ENCODE data around the gene SMU1. TPM values are rescaled to one million over a fixed set of nuclear protein-coding genes. Genes with fewer than 3 reads are reported as not detected.

Gene SMU1
- total and polyA plus RNA-seq, 2 of the 13 experiments (the other 11 are each of a cell fraction or from before 2014, with no cell fraction given) = 12.9 to 36.6 TPM

DNA sequence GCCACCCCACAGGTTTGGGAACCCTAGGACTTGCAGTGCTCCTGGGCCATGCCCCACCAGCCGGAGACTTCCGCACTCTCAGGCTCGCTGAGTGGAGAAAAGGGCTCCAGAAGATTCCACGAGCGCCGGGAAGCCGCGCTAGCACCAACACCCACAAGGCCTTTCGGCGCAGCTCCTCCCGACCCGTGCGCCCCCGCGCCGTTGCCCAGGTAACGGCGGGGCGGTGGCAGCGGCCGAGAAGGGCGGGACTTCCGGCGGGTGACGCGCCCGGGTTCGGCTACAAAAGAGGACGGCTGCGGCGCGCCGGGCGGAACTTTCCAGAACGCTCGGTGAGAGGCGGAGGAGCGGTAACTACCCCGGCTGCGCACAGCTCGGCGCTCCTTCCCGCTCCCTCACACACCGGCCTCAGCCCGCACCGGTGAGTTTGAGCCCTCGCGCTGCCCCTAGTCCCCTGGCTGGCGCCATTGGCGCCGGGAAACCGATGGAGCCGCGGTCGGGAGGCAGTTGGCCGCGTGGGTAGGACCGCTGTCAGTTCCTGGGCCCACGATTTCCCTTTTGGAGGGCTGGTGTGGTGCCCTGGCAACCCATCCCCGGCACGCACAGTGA is 51.4 kb downstream of the SMU1 start, which contains the start of gene DNAJA1 (continued):
- TF ChIP-seq STAT5B (CRISPR knock-in tag; IDR thresholded peaks at IDR 0.05) = no peak
- TF ChIP-seq, protein P1, sequence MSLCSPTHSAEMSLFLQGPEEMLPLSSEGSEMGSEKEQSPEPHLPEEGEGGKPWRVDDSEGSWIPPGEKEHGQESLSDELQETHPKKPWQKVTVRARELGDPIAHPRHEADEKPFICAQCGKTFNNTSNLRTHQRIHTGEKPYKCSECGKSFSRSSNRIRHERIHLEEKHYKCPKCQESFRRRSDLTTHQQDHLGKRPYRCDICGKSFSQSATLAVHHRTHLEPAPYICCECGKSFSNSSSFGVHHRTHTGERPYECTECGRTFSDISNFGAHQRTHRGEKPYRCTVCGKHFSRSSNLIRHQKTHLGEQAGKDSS (CRISPR knock-in tag; IDR thresholded peaks at IDR 0.05; ENCODE audit: borderline replicate concordance, low read depth) = no peak
- TF ChIP-seq, protein P2, sequence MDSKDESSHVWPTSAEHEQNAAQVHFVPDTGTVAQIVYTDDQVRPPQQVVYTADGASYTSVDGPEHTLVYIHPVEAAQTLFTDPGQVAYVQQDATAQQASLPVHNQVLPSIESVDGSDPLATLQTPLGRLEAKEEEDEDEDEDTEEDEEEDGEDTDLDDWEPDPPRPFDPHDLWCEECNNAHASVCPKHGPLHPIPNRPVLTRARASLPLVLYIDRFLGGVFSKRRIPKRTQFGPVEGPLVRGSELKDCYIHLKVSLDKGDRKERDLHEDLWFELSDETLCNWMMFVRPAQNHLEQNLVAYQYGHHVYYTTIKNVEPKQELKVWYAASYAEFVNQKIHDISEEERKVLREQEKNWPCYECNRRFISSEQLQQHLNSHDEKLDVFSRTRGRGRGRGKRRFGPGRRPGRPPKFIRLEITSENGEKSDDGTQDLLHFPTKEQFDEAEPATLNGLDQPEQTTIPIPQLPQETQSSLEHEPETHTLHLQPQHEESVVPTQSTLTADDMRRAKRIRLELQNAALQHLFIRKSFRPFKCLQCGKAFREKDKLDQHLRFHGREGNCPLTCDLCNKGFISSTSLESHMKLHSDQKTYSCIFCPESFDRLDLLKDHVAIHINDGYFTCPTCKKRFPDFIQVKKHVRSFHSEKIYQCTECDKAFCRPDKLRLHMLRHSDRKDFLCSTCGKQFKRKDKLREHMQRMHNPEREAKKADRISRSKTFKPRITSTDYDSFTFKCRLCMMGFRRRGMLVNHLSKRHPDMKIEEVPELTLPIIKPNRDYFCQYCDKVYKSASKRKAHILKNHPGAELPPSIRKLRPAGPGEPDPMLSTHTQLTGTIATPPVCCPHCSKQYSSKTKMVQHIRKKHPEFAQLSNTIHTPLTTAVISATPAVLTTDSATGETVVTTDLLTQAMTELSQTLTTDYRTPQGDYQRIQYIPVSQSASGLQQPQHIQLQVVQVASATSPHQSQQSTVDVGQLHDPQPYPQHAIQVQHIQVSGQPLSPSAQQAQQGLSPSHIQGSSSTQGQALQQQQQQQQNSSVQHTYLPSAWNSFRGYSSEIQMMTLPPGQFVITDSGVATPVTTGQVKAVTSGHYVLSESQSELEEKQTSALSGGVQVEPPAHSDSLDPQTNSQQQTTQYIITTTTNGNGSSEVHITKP (CRISPR knock-in tag; IDR thresholded peaks at IDR 0.05; ENCODE audit: low read depth) = no peak; the same call in 1 of the 2 replicates
- TF ChIP-seq NFATC3 (CRISPR knock-in tag; IDR thresholded peaks at IDR 0.05) = no peak
- peak; percentile 92; the same call in 1 of the 2 replicates for TF ChIP-seq MAZ (IDR thresholded peaks at IDR 0.05; ENCODE audit: borderline replicate concordance, low read depth, low read length)
- no peak; the same call in 1 of the 2 replicates for TF ChIP-seq MAZ (CRISPR knock-in tag; IDR thresholded peaks at IDR 0.05; ENCODE audit: low read depth)
- TF ChIP-seq ZNF296 (CRISPR knock-in tag; conservative IDR thresholded peaks at IDR 0.05) = no peak
- TF ChIP-seq ZNF556 (CRISPR knock-in tag; IDR thresholded peaks at IDR 0.05; ENCODE audit: borderline replicate concordance) = peak; percentile 55
- peak; percentile 67; the same call in 1 of the 2 replicates for TF ChIP-seq ZNF598 (CRISPR knock-in tag; IDR thresholded peaks at IDR 0.05; ENCODE audit: borderline replicate concordance)
- peak; percentile 47; the same call in 1 of the 2 replicates for TF ChIP-seq ZNF546 (CRISPR knock-in tag; conservative IDR thresholded peaks at IDR 0.05)
- peak; percentile 83; the same call in 1 of the 2 replicates for TF ChIP-seq GATA4 (IDR thresholded peaks at IDR 0.05; ENCODE audit: borderline replicate concordance, low read depth)
- TF ChIP-seq ZNF841 (CRISPR knock-in tag; IDR thresholded peaks at IDR 0.05; ENCODE audit: borderline replicate concordance) = peak; percentile 68; the same call in 1 of the 2 replicates
- TF ChIP-seq ZNF891 (CRISPR knock-in tag; IDR thresholded peaks at IDR 0.05) = peak; percentile 81
- TF ChIP-seq KDM1A (CRISPR knock-in tag; IDR thresholded peaks at IDR 0.05) = no peak
- no peak for TF ChIP-seq RARG (CRISPR knock-in tag; IDR thresholded peaks at IDR 0.05; ENCODE audit: low read depth)
- TF ChIP-seq ZFAT (CRISPR knock-in tag; conservative IDR thresholded peaks at IDR 0.05) = no peak
- TF ChIP-seq RXRB (CRISPR knock-in tag; IDR thresholded peaks at IDR 0.05; ENCODE audit: borderline replicate concordance) = peak; percentile 32; the same call in 1 of the 2 replicates
- no peak; the same call in none of the 2 replicates for TF ChIP-seq ZNF234 (CRISPR knock-in tag; conservative IDR thresholded peaks at IDR 0.05)
- TF ChIP-seq, protein P3, sequence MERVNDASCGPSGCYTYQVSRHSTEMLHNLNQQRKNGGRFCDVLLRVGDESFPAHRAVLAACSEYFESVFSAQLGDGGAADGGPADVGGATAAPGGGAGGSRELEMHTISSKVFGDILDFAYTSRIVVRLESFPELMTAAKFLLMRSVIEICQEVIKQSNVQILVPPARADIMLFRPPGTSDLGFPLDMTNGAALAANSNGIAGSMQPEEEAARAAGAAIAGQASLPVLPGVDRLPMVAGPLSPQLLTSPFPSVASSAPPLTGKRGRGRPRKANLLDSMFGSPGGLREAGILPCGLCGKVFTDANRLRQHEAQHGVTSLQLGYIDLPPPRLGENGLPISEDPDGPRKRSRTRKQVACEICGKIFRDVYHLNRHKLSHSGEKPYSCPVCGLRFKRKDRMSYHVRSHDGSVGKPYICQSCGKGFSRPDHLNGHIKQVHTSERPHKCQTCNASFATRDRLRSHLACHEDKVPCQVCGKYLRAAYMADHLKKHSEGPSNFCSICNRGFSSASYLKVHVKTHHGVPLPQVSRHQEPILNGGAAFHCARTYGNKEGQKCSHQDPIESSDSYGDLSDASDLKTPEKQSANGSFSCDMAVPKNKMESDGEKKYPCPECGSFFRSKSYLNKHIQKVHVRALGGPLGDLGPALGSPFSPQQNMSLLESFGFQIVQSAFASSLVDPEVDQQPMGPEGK (CRISPR knock-in tag; IDR thresholded peaks at IDR 0.05) = peak; percentile 39; the same call in 1 of the 2 replicates
- no peak for TF ChIP-seq HNRNPL (IDR thresholded peaks at IDR 0.05; ENCODE audit: low read depth, low read length)
- TF ChIP-seq ZNF577 (CRISPR knock-in tag; IDR thresholded peaks at IDR 0.05; ENCODE audit: borderline replicate concordance, low read depth) = no peak
- no peak for TF ChIP-seq ZMYM2 (CRISPR knock-in tag; IDR thresholded peaks at IDR 0.05)
- TF ChIP-seq ATF7-NPFF (CRISPR knock-in tag; IDR thresholded peaks at IDR 0.05; ENCODE audit: low read depth) = peak; percentile 24; the same call in 1 of the 2 replicates
- peak; percentile 99 for TF ChIP-seq POLR2A (IDR thresholded peaks at IDR 0.05; ENCODE audit: insufficient read depth in 1 of 2, low read depth in 2 of 2, low read length in 2 of 2)
- TF ChIP-seq ZNF570 (CRISPR knock-in tag; IDR thresholded peaks at IDR 0.05; ENCODE audit: borderline replicate concordance) = no peak
